ENCODE measurements around the gene THAP3. TPM values are rescaled to one million over a fixed set of nuclear protein-coding genes. Genes with fewer than 3 reads are reported as not detected.

Gene THAP3
- total and polyA plus RNA-seq, 9 of the 15 experiments (the other 6 are each of a cell fraction or from before 2014, with no cell fraction given) = 1.9 to 31.2 (median 18.2) TPM

DNA sequence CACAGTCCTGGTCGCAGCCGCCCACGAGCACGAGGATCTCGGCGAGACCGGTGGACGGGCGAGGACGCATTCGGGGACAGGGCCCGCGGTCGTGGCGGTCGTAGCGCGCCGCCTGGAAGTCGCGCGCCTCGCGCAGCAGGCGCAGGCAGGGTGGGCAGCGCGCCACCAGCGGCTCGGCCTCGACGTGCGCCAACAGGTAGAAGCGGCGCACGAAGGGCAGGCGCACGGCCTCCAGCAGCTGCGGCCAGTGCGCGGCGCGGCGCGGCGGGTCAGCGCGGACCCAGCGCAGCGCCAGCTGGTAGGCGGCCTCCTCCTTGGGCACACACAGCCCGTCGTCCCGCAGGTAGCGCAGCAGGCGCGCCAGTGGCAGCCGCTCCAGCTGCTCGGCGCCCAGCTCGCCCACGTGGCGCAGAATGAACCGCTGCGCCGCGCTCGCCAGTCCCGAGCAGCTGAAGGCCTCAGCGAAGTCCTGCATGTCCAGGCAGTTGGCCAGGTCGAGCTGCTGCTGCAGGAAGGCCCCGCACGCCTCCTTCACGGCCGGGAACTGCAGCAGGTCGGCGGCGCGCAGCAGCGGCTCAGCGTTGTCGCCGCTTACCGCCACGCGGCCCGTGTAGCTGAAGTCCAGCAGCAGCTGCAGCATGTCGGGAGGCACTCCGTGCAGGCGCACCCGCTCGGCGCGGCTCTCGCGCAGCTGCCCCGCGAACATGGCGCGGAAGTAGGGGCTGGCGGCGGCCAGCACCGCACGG lies 22.6 kb upstream of the THAP3 start (continued):
- TF ChIP-seq SREBF1 (IDR thresholded peaks at IDR 0.05; ENCODE audit: borderline replicate concordance, low read depth, low read length) (no peak), ZNF830 (CRISPR knock-in tag; IDR thresholded peaks at IDR 0.05) (no peak), FOXM1 (IDR thresholded peaks at IDR 0.05; ENCODE audit: low read depth) (no peak), FOXM1 (CRISPR knock-in tag; IDR thresholded peaks at IDR 0.05; ENCODE audit: low read depth) (peak; percentile 98), PTTG1 (tag; IDR thresholded peaks at IDR 0.05; ENCODE audit: low read depth) (no peak), CHCHD3 (CRISPR knock-in tag; IDR thresholded peaks at IDR 0.05) (no peak), FIP1L1 (IDR thresholded peaks at IDR 0.05; ENCODE audit: low read depth, low read length, poor library complexity, severe bottlenecking) (peak; percentile 87), FOXJ2 (tag; IDR thresholded peaks at IDR 0.05) (0 out of 2 replicates have a peak, but pooled peaks have one; percentile 61), THRAP3 (IDR thresholded peaks at IDR 0.05; ENCODE audit: borderline replicate concordance) (no peak), POLR2B (IDR thresholded peaks at IDR 0.05; ENCODE audit: low read depth, partially characterized antibody) (no peak), PTBP1 (IDR thresholded peaks at IDR 0.05; ENCODE audit: low read depth, low read length) (0 out of 2 replicates have a peak, but pooled peaks have one; percentile 31), TCF7 (IDR thresholded peaks at IDR 0.05; ENCODE audit: borderline replicate concordance) (no peak; the same call in 1 of the 2 replicates), SNRNP70 (optimal IDR thresholded peaks at IDR 0.05; ENCODE audit: low read depth, low read length) (no peak), POLR2G (IDR thresholded peaks at IDR 0.05; ENCODE audit: low read depth, low read length) (no peak), SMAD2 (IDR thresholded peaks at IDR 0.05; ENCODE audit: low read depth, low read length) (no peak), NCOA1 (IDR thresholded peaks at IDR 0.05; ENCODE audit: low read depth) (no peak), KDM1A (IDR thresholded peaks at IDR 0.05) (no peak), ZNF778 (CRISPR knock-in tag; IDR thresholded peaks at IDR 0.05) (no peak), EP400 (IDR thresholded peaks at IDR 0.05) (no peak; the same call in 1 of the 2 replicates), HMGN3 (IDR thresholded peaks at IDR 0.05; ENCODE audit: borderline replicate concordance, extremely low read depth, insufficient read length, low read depth, low read length) (peak; percentile 20)
- TF ChIP-seq, protein P1, sequence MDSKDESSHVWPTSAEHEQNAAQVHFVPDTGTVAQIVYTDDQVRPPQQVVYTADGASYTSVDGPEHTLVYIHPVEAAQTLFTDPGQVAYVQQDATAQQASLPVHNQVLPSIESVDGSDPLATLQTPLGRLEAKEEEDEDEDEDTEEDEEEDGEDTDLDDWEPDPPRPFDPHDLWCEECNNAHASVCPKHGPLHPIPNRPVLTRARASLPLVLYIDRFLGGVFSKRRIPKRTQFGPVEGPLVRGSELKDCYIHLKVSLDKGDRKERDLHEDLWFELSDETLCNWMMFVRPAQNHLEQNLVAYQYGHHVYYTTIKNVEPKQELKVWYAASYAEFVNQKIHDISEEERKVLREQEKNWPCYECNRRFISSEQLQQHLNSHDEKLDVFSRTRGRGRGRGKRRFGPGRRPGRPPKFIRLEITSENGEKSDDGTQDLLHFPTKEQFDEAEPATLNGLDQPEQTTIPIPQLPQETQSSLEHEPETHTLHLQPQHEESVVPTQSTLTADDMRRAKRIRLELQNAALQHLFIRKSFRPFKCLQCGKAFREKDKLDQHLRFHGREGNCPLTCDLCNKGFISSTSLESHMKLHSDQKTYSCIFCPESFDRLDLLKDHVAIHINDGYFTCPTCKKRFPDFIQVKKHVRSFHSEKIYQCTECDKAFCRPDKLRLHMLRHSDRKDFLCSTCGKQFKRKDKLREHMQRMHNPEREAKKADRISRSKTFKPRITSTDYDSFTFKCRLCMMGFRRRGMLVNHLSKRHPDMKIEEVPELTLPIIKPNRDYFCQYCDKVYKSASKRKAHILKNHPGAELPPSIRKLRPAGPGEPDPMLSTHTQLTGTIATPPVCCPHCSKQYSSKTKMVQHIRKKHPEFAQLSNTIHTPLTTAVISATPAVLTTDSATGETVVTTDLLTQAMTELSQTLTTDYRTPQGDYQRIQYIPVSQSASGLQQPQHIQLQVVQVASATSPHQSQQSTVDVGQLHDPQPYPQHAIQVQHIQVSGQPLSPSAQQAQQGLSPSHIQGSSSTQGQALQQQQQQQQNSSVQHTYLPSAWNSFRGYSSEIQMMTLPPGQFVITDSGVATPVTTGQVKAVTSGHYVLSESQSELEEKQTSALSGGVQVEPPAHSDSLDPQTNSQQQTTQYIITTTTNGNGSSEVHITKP (IDR thresholded peaks at IDR 0.05; ENCODE audit: partially characterized antibody) = no peak
- TF ChIP-seq, protein P2, sequence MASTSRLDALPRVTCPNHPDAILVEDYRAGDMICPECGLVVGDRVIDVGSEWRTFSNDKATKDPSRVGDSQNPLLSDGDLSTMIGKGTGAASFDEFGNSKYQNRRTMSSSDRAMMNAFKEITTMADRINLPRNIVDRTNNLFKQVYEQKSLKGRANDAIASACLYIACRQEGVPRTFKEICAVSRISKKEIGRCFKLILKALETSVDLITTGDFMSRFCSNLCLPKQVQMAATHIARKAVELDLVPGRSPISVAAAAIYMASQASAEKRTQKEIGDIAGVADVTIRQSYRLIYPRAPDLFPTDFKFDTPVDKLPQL (IDR thresholded peaks at IDR 0.05; ENCODE audit: extremely low read depth, insufficient read length) = no peak
- TF ChIP-seq, protein P3, sequence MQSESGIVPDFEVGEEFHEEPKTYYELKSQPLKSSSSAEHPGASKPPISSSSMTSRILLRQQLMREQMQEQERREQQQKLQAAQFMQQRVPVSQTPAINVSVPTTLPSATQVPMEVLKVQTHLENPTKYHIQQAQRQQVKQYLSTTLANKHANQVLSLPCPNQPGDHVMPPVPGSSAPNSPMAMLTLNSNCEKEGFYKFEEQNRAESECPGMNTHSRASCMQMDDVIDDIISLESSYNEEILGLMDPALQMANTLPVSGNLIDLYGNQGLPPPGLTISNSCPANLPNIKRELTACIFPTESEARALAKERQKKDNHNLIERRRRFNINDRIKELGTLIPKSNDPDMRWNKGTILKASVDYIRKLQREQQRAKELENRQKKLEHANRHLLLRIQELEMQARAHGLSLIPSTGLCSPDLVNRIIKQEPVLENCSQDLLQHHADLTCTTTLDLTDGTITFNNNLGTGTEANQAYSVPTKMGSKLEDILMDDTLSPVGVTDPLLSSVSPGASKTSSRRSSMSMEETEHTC (IDR thresholded peaks at IDR 0.05) = peak; percentile 30; the same call in 1 of the 2 replicates
- TF ChIP-seq, protein P4, sequence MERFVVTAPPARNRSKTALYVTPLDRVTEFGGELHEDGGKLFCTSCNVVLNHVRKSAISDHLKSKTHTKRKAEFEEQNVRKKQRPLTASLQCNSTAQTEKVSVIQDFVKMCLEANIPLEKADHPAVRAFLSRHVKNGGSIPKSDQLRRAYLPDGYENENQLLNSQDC (CRISPR knock-in tag; IDR thresholded peaks at IDR 0.05) = no peak

Data from K562 (cell line).